AG09319 (cell line): ENCODE data around the gene REN.

ENCODE experiments used
- DNase-seq: peaks from one replicate; pipeline ENCODE4 v3.0.0-alpha.2; 2010; ENCODE audit warnings: low read depth; ENCODE audit errors: extremely low read depth
- CTCF ChIP-seq: IDR thresholded peaks from 2 replicates; pipeline ENCODE4 v1.5.1; 2011; ENCODE audit warnings: low read depth, mild to moderate bottlenecking, inconsistent platforms, low read length, moderate library complexity

The REN gene

GRCh38 chr1:204152310-204153044 is 13.7 kb downstream of the REN start:
- no peak for TF ChIP-seq CTCF
- DNase-seq = no peak

DNA sequence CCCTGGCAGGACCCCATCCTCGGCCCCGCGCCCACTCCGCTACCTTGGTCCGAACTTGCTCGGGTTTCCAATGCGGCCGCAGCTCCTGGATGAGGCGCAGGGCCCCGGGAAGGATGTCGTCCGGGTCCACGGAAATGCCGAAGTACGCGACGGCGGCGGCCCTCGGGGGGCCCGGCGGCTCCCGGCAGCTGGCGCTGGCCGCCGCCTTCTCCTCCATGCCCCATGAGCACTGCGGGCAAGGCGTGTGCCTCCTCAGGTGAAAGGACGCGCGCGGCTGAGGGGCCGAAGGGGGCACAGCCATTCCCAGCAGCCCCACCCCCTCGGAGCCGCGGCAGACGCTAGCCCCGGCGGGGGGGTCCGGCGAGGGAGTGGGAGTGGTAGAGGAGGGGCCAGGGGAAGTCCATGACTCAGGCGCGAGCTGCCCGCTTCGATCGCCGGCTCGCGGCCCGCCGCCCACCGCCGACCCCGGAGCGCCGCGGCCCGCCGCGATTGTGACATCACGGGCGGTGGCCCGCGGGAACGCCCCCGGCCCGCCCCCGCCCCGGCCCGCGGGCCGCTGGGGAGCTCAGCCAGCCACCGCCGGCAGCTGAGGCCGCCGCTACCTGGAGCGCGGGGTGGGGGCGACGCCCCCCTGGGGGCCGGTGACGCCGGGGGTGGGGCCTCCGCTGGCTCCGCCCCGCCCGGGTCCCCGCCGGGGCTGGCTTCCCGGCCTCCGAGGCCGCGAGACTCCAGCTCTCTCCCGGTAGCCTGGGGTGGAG is 14.4 kb downstream of the REN start, which contains the start of gene ETNK2:
TSS of gene ETNK2 (minus strand) at position 493 of the 758 bp plus-strand sequence. CDS start at position 301, 192 bp downstream.
- no peak for DNase-seq
- TF ChIP-seq CTCF = no peak

DNA sequence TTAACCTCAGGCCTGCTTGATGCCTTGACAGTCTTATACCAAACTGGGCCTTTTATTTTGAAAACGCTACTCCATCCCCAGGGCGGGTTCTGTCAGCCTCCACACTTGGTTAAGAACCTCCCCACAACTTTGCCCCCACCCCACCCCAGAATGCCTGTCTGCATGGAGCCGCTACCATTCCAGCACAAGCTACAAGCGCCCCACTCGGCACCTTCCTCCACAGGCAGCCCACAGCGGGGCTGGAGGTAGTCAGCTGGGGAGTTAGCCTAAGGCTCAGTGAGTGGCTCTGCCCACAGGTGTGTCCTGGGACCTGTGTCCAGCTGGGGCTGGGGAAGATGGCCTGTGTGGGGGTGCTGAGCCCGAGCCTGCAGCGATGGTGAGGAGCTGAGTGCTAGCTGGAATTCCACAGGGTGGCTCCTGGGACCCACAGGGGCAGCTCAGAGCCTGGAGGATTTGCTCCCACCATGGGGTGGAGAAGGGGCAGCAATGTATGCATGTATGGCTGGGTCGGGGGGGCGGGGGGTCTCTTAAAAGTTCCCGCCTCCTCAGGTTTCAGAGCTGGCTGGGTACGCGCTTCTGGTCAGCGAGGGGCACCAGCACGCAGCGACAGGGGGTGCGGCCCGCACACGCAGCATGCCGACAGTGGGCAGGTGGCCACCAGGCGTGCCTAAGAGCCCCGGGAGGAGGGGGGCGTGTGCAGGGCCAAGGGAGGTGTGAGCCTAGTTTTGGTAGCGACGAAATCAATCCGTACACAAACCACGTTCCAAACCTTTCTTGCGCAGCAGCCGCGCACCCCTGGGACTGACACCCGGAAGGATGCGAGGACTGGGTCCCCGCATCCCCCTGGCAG is 15.2 kb downstream of the REN start:
- TF ChIP-seq CTCF = no peak
- DNase-seq = no peak

DNA sequence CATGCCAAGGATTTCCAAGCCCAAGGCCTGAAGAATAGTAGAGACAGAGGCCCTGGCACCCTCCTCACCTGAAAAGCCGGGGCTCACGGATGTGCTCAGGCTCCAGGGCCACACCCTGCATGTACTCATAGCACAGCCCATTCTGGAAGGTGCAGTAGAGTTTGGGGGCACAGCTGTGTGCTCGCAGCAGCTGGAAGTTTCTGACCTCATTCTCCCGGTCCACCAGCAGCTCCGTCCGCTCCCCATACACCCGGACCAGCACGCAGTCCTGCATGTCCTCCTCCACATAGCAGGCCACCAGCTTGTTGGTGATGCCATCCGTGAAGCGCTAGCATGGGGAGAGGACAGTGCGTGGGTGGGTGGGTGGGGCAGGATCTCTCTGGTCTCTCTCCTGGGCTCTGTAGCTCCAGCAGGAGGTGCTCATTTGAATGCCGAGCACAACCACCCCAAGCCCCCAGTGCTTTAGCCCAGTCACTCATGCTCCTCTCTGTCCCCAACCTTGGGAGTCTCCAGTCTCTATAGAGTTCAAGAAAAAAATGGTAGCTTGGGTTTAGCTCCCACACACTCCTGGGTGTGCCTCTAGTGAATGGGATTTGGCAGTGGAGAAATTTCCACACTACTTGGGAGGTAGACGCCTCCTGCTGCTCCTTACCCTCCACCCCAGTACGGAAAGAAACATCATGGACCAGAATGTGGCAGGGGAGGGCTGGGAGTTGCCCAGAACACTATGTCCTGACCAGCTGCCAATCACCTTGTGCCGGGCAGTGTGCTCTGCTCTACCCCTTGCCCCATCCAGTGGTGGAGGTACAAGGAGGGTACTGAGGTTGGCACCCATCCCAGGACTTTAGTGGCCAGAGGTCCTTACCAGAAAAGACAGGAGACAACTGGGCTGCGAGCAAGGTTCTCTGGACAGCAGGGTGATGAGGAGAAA is 16.2 kb downstream of the REN start:
- TF ChIP-seq CTCF = no peak
- no peak for DNase-seq

DNA sequence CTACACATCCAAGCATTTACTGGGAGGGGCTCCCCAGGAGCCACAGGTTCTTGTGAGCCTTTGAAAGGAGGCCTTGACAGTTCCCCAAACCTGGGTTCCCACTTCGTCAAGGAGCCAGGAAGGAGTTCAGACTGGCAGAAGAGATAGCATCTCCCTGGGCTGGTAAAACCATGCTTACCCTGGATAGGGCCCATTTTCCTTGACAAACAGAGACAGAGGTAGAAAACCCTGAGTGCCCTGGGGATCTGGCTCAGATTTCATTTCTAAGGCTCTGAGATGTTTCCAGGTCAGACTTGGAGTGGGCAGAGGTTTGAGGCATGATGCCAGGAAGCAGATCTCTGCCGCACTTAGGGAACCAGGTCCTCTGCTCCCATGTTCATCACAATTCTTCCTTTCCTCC is 17.0 kb downstream of the REN start:
- no peak for TF ChIP-seq CTCF
- no peak for DNase-seq
